AG10803 (cell line): ENCODE data around the gene KIF12.

Experiments used
- DNase-seq: peaks from one replicate; pipeline ENCODE4 v3.0.0; 2010; ENCODE audit warnings: low read depth
- H3K4me3 ChIP-seq: 2 replicates; pipeline ENCODE4 v1.5.1; 2011; ENCODE audit warnings: mild to moderate bottlenecking, low read length, control low read depth
- TF ChIP-seq, protein P1 (sequence below): conservative IDR thresholded peaks from 2 replicates; pipeline ENCODE4 v1.5.1; 2011; ENCODE audit warnings: mild to moderate bottlenecking, low read length, control low read depth, inconsistent platforms

The KIF12 gene

GRCh38 chr9:114107286-114108001 lies 8.4 kb upstream of the KIF12 start:
- no peak overlapping the region for H3K4me3 ChIP-seq
- TF ChIP-seq, protein P1, sequence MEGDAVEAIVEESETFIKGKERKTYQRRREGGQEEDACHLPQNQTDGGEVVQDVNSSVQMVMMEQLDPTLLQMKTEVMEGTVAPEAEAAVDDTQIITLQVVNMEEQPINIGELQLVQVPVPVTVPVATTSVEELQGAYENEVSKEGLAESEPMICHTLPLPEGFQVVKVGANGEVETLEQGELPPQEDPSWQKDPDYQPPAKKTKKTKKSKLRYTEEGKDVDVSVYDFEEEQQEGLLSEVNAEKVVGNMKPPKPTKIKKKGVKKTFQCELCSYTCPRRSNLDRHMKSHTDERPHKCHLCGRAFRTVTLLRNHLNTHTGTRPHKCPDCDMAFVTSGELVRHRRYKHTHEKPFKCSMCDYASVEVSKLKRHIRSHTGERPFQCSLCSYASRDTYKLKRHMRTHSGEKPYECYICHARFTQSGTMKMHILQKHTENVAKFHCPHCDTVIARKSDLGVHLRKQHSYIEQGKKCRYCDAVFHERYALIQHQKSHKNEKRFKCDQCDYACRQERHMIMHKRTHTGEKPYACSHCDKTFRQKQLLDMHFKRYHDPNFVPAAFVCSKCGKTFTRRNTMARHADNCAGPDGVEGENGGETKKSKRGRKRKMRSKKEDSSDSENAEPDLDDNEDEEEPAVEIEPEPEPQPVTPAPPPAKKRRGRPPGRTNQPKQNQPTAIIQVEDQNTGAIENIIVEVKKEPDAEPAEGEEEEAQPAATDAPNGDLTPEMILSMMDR, result no peak
- no peak for DNase-seq

DNA sequence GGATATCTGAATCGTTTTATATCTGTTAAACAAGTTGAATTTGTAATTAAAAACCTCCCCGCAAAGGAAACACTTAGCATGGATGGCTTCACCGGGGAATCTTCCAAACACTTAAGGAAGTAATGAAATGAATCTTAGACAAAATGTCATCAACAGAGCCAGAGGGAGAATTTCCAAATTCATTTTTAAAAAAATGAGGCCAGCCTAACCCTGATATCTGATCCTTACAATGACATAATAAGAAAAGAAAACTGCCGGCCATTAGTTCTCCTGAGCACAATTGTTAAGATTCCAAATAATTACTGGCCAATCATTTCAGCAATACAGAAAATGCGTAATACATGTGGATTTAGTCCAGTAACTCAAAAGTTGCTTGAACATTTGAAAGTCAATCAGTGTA lies 6.1 kb upstream of the KIF12 start:
- DNase-seq, result no peak
- H3K4me3 ChIP-seq, result no peak overlapping the region
- TF ChIP-seq, protein P1, result no peak

DNA sequence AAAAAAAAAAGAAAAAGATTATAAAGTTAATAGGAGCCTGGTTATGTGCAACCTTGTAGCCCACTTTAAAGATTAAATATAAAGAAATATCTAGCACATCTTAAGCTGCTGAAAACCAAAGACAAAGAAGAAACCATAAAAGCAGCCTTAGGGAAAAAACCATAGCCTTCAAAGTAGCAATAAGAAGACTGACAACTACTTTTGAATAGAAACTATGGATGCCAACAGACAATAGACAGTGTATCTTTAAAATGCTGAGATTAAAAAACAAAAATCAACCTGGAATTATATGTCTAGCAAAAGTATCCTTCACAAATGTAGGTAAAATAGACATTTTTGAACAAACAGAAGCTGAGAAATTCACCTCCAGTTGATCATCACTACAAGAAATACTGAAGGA lies 3.4 kb upstream of the KIF12 start:
- no peak for DNase-seq

DNA sequence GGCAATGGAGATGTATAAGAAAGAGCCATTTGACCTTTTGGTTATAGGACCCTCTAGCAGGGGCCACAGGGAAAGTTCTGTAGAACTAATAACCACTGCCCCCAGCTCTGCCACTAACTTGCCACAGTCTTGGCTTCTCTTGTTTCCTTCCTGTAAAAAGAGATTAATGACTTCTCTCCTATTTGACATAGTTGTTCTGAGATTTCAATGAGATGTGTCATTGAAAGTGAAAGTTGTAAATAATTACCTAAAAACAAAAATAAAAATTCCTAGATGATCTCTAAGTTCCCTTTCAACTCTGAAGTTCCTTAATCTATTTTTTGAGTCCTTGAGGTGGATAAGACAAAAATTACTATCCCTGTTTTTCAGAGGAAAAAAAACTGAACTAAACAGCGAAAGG lies 1.4 kb upstream of the KIF12 start:
- DNase-seq, result no peak
- TF ChIP-seq, protein P1, result no peak
- H3K4me3 ChIP-seq, result no peak overlapping the region

More for the DNA sequence above, 3.4 kb upstream of the KIF12 start:
- TF ChIP-seq, protein P1, result no peak
- H3K4me3 ChIP-seq, result no peak overlapping the region

DNA sequence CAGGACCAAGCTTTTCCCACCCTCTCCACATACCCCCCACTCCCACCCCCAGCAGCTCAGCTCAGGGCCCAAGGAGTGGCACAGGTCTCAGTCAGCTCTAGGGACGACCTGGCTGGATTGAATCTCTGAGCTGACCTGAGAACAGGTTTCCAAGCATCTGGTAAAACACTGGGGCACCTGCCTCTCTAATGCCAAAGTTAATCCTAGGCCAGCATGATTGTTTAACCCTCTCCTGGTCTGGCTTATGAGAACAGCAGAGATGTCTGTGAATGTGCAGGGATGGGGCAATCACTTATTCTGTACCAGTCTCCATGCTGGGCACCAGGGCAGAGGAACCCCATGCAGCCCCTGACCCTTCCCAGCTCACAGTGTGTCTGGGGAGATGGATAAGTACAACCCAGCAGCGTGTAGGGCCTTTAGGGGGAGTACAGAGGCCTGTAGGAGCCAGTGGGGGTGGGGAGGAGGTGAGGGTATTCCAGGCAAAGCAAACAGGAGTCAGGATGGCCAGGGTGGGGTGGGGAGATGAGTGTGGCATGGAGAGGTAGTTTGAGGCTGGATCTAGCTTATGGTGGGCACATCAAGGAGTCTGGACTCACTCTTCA lies 678 bp upstream of the KIF12 start:
- no peak for DNase-seq
- H3K4me3 ChIP-seq, result no peak overlapping the region
- TF ChIP-seq, protein P1, result no peak

GRCh38 chr9:114098021-114098935 lies 814 bp downstream of the KIF12 start:
- no peak for DNase-seq
- TF ChIP-seq, protein P1, result no peak
- H3K4me3 ChIP-seq, result peak overlapping the region; percentile 34
